ENCODE data around the gene LOXL1. TPM values are rescaled to one million over a fixed set of nuclear protein-coding genes. Genes with fewer than 3 reads are reported as not detected.
A peak's percentile ranks its signal among the peaks of the same experiment; 100 is the strongest.

Gene LOXL1
- total RNA-seq, 1 donor from 2014 or later, result 5.3 TPM

GRCh38 chr15:73909651-73910050 lies 16.6 kb upstream of the LOXL1 start:
- no peak for DNase-seq (ENCODE audit: low read depth)
- Histone ChIP-seq H3K27me3 (ENCODE audit: control insufficient read depth, insufficient read depth, low read length) (peaks cover 3% of the 10 kb centered on the region), H3K4me3 (ENCODE audit: low read depth, low read length) (no peak overlapping the region), H3K36me3 (ENCODE audit: control insufficient read depth, insufficient read depth, low read length) (no peaks in the 10 kb centered on the region)
- no peak for FAIRE-seq
- TF ChIP-seq CTCF (IDR thresholded peaks at IDR 0.05; ENCODE audit: insufficient read depth, low read length, severe bottlenecking), result no peak

DNA sequence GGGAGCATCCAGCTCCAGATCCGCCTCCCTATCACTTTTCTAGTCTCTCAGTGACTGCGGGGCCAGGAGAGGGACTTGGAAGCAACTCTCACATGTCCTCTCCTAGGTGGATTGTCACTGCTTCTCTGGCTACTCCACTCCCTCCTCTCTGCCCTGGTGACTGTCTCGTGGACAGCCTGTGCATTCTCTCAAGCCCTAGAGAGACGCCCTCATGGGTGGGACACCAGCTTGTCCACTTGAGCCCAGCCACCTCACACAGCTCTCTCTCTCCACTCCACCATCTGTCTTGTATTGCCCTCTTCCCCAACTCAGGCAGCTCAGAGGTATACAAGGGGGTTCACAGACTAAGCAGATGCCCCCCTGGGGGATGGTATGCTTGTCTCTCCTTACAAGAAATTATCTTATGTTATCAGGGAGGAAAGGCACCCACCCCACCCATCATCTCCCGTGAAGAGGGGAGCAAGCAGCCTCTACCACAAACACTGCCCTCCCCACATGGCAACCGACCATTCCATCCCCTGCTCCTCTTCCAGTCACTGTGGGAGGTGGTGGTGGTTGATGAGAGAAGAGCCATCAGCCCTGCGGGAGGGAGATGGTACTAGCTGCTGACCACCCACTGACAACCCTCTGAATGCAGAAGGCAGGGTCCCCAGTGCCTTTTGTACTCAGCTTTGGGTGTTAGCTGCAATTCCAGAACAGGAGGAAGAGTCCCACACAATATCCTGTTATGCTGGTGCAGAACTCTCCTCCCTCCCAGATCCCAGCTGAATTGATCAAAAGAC lies 15.5 kb upstream of the LOXL1 start:
- H3K27me3 ChIP-seq (ENCODE audit: control insufficient read depth, insufficient read depth, low read length), result peaks cover 3% of the 10 kb centered on the region
- no peaks in the 10 kb centered on the region for H3K36me3 ChIP-seq (ENCODE audit: control insufficient read depth, insufficient read depth, low read length)
- FAIRE-seq (peak; percentile 92), DNase-seq (ENCODE audit: low read depth) (no peak)
- no peak overlapping the region for H3K4me3 ChIP-seq (ENCODE audit: low read depth, low read length)
- TF ChIP-seq CTCF (IDR thresholded peaks at IDR 0.05; ENCODE audit: insufficient read depth, low read length, severe bottlenecking), result no peak

DNA sequence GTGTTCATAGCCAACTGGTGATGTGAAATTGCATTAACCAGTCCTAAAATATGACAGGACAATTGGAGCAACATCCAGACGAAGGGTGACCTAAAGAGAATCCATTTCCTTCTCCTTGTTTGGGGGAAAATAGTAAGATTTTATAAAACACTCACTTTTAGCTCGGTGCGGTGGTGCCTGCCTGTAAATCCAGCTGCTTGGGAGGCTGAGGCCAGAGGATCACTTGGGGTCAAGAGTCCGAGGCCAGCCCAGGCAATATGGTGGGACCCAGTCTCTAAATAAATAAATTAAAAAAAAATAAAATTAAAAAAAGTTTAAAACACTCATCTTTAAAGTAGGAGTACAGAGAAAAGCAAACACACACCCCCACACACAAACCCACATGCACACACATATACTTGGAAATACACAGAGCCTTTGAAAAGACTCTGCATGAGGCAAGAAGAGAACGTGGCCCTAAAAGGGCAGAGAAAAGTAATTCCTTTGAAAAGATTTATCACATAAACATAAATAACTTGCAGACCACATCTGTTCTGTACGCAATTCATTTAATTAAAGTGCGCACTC lies 14.1 kb upstream of the LOXL1 start:
- no peaks in the 10 kb centered on the region for H3K36me3 ChIP-seq (ENCODE audit: control insufficient read depth, insufficient read depth, low read length)
- peaks cover 3% of the 10 kb centered on the region for H3K27me3 ChIP-seq (ENCODE audit: control insufficient read depth, insufficient read depth, low read length)
- TF ChIP-seq CTCF (IDR thresholded peaks at IDR 0.05; ENCODE audit: insufficient read depth, low read length, severe bottlenecking), result no peak
- FAIRE-seq, result no peak
- DNase-seq (ENCODE audit: low read depth), result no peak
- no peak overlapping the region for H3K4me3 ChIP-seq (ENCODE audit: low read depth, low read length)

DNA sequence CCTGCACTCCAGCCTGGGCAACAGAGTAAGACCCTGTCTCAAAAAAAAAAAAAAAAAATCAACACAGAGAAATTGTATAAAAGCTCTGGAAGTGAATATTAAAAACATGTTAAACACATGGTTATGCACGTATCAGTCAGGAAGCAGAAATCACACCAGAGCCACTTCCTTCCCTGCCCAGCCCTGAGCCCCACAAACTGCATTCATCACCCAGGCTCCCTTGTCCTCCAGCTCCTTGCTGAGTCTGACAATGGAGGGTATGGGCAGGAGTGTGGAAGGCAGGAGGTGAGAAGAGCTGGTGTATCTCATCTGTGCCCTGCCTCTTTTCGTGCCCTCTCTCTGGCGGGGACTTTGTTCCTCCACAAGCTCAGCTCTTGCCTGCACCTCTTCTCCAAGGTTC lies 12.1 kb upstream of the LOXL1 start:
- peaks cover 3% of the 10 kb centered on the region for H3K27me3 ChIP-seq (ENCODE audit: control insufficient read depth, insufficient read depth, low read length)
- no peak for FAIRE-seq
- no peak for DNase-seq (ENCODE audit: low read depth)
- no peak for TF ChIP-seq CTCF (IDR thresholded peaks at IDR 0.05; ENCODE audit: insufficient read depth, low read length, severe bottlenecking)
- no peaks in the 10 kb centered on the region for H3K36me3 ChIP-seq (ENCODE audit: control insufficient read depth, insufficient read depth, low read length)
- H3K4me3 ChIP-seq (ENCODE audit: low read depth, low read length), result no peak overlapping the region

DNA sequence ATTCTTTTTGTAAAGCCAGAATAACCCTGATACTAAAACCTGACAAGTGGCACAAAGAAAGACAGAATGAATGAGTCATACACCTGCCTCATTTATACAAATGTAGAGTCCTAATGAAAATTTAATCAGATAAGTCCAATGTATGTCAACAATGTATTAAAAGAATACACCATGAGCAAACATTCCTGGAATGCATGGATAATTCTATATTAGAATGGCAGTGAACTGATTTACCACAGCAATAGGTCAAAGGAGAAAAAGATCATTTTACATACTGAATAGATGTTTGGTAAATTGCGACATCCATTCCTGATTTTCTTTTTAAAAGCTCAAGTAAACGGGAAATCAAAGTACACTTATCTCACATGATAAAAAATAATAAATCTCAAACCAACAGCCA lies 11.2 kb upstream of the LOXL1 start:
- DNase-seq (ENCODE audit: low read depth), result peak; percentile 35
- H3K27me3 ChIP-seq (ENCODE audit: control insufficient read depth, insufficient read depth, low read length), result peaks cover 3% of the 10 kb centered on the region

More for the DNA sequence above, 11.2 kb upstream of the LOXL1 start:
- no peak for FAIRE-seq
- no peak for TF ChIP-seq CTCF (IDR thresholded peaks at IDR 0.05; ENCODE audit: insufficient read depth, low read length, severe bottlenecking)
- Histone ChIP-seq H3K4me3 (ENCODE audit: low read depth, low read length) (no peak overlapping the region), H3K36me3 (ENCODE audit: control insufficient read depth, insufficient read depth, low read length) (no peaks in the 10 kb centered on the region)
